OCI-LY1 (cell line): ENCODE results near the gene SLIT3.

Source experiments
- CTCF ChIP-seq: fragments of 200-600 bp; sonication (generic), shearing (Covaris generic); IDR thresholded peaks from 2 replicates; pipeline ENCODE4 v1.5.1; 2017; ENCODE audit warnings: mild to moderate bottlenecking, antibody characterized with exemption, low read length, moderate library complexity, mixed read lengths
- EZH2 ChIP-seq: fragments of 200-600 bp; sonication (generic), shearing (Covaris generic); IDR thresholded peaks from 2 replicates; pipeline ENCODE4 v1.8.0; 2017; ENCODE audit warnings: borderline replicate concordance, mixed run types, mild to moderate bottlenecking, antibody characterized with exemption, low read length, moderate library complexity, mixed read lengths

- TF ChIP-seq CTCF, result no peak
- TF ChIP-seq EZH2, result no peak
Observed at GRCh38 chr5:169133531-169133930, 167.4 kb downstream of the SLIT3 start.
